ENCODE results near the gene PCDH15. TPM values are rescaled to one million over a fixed set of nuclear protein-coding genes. Genes with fewer than 3 reads are reported as not detected.

The PCDH15 gene
- total RNA-seq, 1 donor from 2014 or later, result not detected

DNA sequence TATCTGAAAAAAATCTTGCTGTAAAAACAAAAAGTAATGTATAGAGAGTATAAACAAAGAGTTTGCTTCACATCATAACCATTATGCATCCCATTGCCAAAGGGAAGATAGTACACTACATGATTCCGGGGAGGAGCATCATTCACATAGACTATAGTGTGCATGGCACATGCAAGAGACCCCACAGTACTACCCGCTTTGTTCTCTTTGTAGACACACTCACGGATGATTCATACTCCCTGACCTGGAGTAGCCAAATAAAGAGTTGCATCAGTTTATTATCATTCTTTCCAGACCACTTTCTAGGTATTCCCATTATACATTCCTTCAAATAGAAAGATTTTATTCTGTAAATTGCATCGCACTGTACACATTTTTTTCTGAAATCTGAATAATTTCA, 356.9 kb downstream of the PCDH15 start:
- Histone ChIP-seq H4K20me1 (ENCODE audit: insufficient read depth, low read length) (no peaks in the 10 kb centered on the region), H3K36me3 (ENCODE audit: insufficient read depth, low read length) (no peaks in the 10 kb centered on the region), H2AFZ (ENCODE audit: low read depth, low read length) (no peak overlapping the region), H3K9ac (ENCODE audit: low read length) (no peak overlapping the region), H3K27ac (ENCODE audit: low read depth, low read length) (no peak overlapping the region), H3K79me2 (ENCODE audit: insufficient read depth, low read length) (no peaks in the 10 kb centered on the region), H3K4me1 (ENCODE audit: insufficient read depth, low read length) (no peaks in the 10 kb centered on the region), H3K27me3 (ENCODE audit: insufficient read depth, low read length) (no peaks in the 10 kb centered on the region), H3K9me3 (ENCODE audit: insufficient read depth, low read depth, low read length) (no peaks in the 10 kb centered on the region), H3K4me3 (ENCODE audit: insufficient read depth, low read depth, low read length) (no peak overlapping the region), H3K4me2 (ENCODE audit: low read length) (no peak overlapping the region)
- no peaks in the 10 kb centered on the region for H3K9me3 Mint-ChIP-seq (ENCODE audit: unreplicated experiment)
- H3K27me3 Mint-ChIP-seq (ENCODE audit: low read depth, unreplicated experiment), result no peaks in the 10 kb centered on the region
- no peak overlapping the region for H3K27ac Mint-ChIP-seq (ENCODE audit: unreplicated experiment)
- no peak overlapping the region for H3K4me3 Mint-ChIP-seq (ENCODE audit: unreplicated experiment)
- no peak for FAIRE-seq
- TF ChIP-seq, protein P1, sequence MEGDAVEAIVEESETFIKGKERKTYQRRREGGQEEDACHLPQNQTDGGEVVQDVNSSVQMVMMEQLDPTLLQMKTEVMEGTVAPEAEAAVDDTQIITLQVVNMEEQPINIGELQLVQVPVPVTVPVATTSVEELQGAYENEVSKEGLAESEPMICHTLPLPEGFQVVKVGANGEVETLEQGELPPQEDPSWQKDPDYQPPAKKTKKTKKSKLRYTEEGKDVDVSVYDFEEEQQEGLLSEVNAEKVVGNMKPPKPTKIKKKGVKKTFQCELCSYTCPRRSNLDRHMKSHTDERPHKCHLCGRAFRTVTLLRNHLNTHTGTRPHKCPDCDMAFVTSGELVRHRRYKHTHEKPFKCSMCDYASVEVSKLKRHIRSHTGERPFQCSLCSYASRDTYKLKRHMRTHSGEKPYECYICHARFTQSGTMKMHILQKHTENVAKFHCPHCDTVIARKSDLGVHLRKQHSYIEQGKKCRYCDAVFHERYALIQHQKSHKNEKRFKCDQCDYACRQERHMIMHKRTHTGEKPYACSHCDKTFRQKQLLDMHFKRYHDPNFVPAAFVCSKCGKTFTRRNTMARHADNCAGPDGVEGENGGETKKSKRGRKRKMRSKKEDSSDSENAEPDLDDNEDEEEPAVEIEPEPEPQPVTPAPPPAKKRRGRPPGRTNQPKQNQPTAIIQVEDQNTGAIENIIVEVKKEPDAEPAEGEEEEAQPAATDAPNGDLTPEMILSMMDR (IDR thresholded peaks at IDR 0.05; ENCODE audit: insufficient read depth, low read depth, low read length), result no peak
- H3K4me1 Mint-ChIP-seq (ENCODE audit: low read depth, unreplicated experiment), result peaks cover 16% of the 10 kb centered on the region
- H3K36me3 Mint-ChIP-seq (ENCODE audit: low read depth, unreplicated experiment), result no peaks in the 10 kb centered on the region
- DNase-seq (ENCODE audit: low read depth), result no peak

DNA sequence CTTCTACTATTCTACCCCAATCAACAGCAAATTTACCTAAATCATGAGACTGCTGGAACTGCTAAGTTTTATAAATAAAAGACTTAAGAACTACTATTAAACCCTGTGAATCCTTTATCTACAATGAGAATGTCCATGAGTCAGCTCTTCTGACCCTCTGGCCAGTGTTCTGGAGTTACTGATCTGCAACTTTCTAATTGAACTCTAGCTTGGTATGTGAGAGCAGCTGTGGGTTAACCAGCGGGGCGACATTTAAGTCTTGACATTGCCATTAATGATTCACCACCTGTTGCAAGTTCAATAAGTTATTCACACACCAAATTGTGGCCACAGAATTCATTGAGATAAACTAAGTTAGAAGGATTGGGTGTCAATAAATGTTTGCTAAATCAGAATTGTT, 359.8 kb downstream of the PCDH15 start:
- Histone ChIP-seq H3K27me3 (ENCODE audit: insufficient read depth, low read length) (no peaks in the 10 kb centered on the region), H3K4me1 (ENCODE audit: insufficient read depth, low read length) (no peaks in the 10 kb centered on the region), H3K4me2 (ENCODE audit: low read length) (no peak overlapping the region), H4K20me1 (ENCODE audit: insufficient read depth, low read length) (no peaks in the 10 kb centered on the region), H3K27ac (ENCODE audit: low read depth, low read length) (no peak overlapping the region), H3K36me3 (ENCODE audit: insufficient read depth, low read length) (no peaks in the 10 kb centered on the region), H3K9ac (ENCODE audit: low read length) (no peak overlapping the region), H3K4me3 (ENCODE audit: insufficient read depth, low read depth, low read length) (no peak overlapping the region), H3K79me2 (ENCODE audit: insufficient read depth, low read length) (no peaks in the 10 kb centered on the region), H3K9me3 (ENCODE audit: insufficient read depth, low read depth, low read length) (no peaks in the 10 kb centered on the region), H2AFZ (ENCODE audit: low read depth, low read length) (no peak overlapping the region)
- Mint-ChIP-seq H3K9me3 (ENCODE audit: unreplicated experiment) (no peaks in the 10 kb centered on the region), H3K27ac (ENCODE audit: unreplicated experiment) (no peak overlapping the region), H3K4me1 (ENCODE audit: low read depth, unreplicated experiment) (peaks cover 18% of the 10 kb centered on the region), H3K27me3 (ENCODE audit: low read depth, unreplicated experiment) (no peaks in the 10 kb centered on the region), H3K4me3 (ENCODE audit: unreplicated experiment) (no peak overlapping the region), H3K36me3 (ENCODE audit: low read depth, unreplicated experiment) (no peaks in the 10 kb centered on the region)
- TF ChIP-seq EZH2 (IDR thresholded peaks at IDR 0.05; ENCODE audit: insufficient read depth, low read length), result no peak
- TF ChIP-seq, protein P1 (IDR thresholded peaks at IDR 0.05; ENCODE audit: insufficient read depth, low read depth, low read length), result no peak
- peak; percentile 1 for DNase-seq (ENCODE audit: low read depth)
- no peak for FAIRE-seq

DNA sequence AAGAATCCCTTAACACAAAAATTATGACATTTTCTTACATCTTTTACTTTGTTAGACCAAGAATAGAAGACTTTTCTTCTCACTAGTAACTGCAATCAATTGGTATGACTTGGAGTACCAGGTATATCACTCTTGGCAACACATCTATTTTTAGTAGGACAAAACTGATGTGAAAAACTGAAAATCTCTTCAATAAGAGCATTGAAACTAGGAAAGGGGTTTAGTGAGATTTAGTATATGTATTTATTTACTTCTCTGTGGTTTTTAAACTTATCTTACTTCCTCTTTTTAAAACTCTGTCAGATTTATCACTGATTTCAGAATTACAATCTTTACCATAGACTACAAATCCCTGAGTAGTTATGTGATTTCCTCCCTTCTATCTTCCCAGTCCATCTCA, 366.2 kb downstream of the PCDH15 start:
- H3K27ac ChIP-seq (ENCODE audit: low read depth, low read length), result no peak overlapping the region
- DNase-seq (ENCODE audit: low read depth) (no peak), FAIRE-seq (no peak)
- no peaks in the 10 kb centered on the region for H3K4me1 ChIP-seq (ENCODE audit: insufficient read depth, low read length)
- no peaks in the 10 kb centered on the region for H3K9me3 ChIP-seq (ENCODE audit: insufficient read depth, low read depth, low read length)
- Mint-ChIP-seq H3K36me3 (ENCODE audit: low read depth, unreplicated experiment) (no peaks in the 10 kb centered on the region), H3K27me3 (ENCODE audit: low read depth, unreplicated experiment) (no peaks in the 10 kb centered on the region), H3K9me3 (ENCODE audit: unreplicated experiment) (peaks cover 6% of the 10 kb centered on the region), H3K27ac (ENCODE audit: unreplicated experiment) (no peak overlapping the region), H3K4me3 (ENCODE audit: unreplicated experiment) (no peak overlapping the region), H3K4me1 (ENCODE audit: low read depth, unreplicated experiment) (peaks cover 5% of the 10 kb centered on the region)
- H3K79me2 ChIP-seq (ENCODE audit: insufficient read depth, low read length), result no peaks in the 10 kb centered on the region
- no peaks in the 10 kb centered on the region for H4K20me1 ChIP-seq (ENCODE audit: insufficient read depth, low read length)
- TF ChIP-seq, protein P1 (IDR thresholded peaks at IDR 0.05; ENCODE audit: insufficient read depth, low read depth, low read length), result no peak
- TF ChIP-seq EZH2 (IDR thresholded peaks at IDR 0.05; ENCODE audit: insufficient read depth, low read length), result no peak
- H3K27me3 ChIP-seq (ENCODE audit: insufficient read depth, low read length), result no peaks in the 10 kb centered on the region
- no peak overlapping the region for H3K4me2 ChIP-seq (ENCODE audit: low read length)
- no peak overlapping the region for H3K9ac ChIP-seq (ENCODE audit: low read length)
- no peaks in the 10 kb centered on the region for H3K36me3 ChIP-seq (ENCODE audit: insufficient read depth, low read length)
- no peak overlapping the region for H2AFZ ChIP-seq (ENCODE audit: low read depth, low read length)
- no peak overlapping the region for H3K4me3 ChIP-seq (ENCODE audit: insufficient read depth, low read depth, low read length)
